ENCODE data around the gene HLA-DRA.

DNA sequence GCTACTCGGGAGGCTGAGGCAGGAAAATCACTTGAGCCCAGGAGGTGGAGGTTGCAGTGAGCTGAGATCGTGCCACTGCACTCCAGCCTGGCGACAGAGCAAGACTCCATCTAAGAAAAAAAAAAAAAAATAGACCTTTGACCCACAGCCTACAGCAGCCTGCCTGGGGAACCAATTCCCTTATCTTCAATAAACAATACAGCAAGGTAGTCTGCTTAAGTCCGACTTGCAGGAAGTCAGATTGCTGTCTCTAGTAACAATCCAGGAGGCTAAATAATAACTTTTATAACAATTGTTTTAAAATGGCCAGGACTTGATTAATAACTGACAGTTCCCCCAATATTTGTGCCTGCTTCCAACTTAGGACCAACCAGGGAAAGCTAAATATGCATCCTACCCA is 13.3 kb upstream of the HLA-DRA start:
- TF ChIP-seq YY1 (IDR thresholded peaks at IDR 0.05; ENCODE audit: insufficient read depth, insufficient read length) (no peak), ZNF274 (IDR thresholded peaks at IDR 0.05; ENCODE audit: low read depth, low read length) (no peak)
